ENCODE results near the gene NDFIP2. TPM values are rescaled to one million over a fixed set of nuclear protein-coding genes. Genes with fewer than 3 reads are reported as not detected.

NDFIP2 gene
- polyA plus RNA-seq, 2 of the 4 experiments (the other 2 are of a cell fraction), result 23.2 to 39.9 TPM

- CTCF ChIA-PET, result no interaction called here
- POLR2A ChIA-PET, result interaction anchor here (1.0 kb wide), 1 partner anchor 11 kb away, joined by 6 read pairs; the partner anchor contains the start of gene NDFIP2
- H3K9me3 ChIP-seq, result no peaks in the 10 kb centered on the region
- ATAC-seq (peak; percentile 39 to 70; a peak in 5 of 6 replicates), DNase-seq (ENCODE audit: low read depth in 1 of 2, low spot score in 1 of 2) (peak in 1 of 2 experiments; percentile 56), FAIRE-seq (no peak)
- peak overlapping the region; percentile 70 for H3K4me2 ChIP-seq
- TF ChIP-seq ZFP36 (IDR thresholded peaks at IDR 0.05; ENCODE audit: borderline replicate concordance, partially characterized antibody), result no peak
- TF ChIP-seq POLR2AphosphoS2 (conservative IDR thresholded peaks at IDR 0.05; ENCODE audit: low read length), result no peak
- TF ChIP-seq CEBPB (IDR thresholded peaks at IDR 0.05), result peak in 1 of 2 experiments; percentile 11; a peak in 1 of 4 replicates
- TF ChIP-seq GATA3 (IDR thresholded peaks at IDR 0.05; ENCODE audit: borderline replicate concordance), result peak; percentile 50; the same call in 1 of the 2 replicates
- 5% methylated on average over 4 of the region's 4 CpGs for WGBS (ENCODE audit: missing lambda C conversion rate)
- H3K4me1 ChIP-seq, result peaks cover 58% of the 10 kb centered on the region
- no peak overlapping the region for H3K4me3 ChIP-seq
- H3K27ac ChIP-seq, result 0 out of 6 replicates have a peak overlapping the region, but pooled peaks of 1 of the 2 experiments have one; percentile 41
These were observed 10.8 kb downstream of the NDFIP2 start for GRCh38 chr13:79491715-79492114.

- ChIA-PET POLR2A (interaction anchor here (1.0 kb wide), 1 partner anchor 11 kb away, joined by 6 read pairs; the partner anchor contains the start of gene NDFIP2), CTCF (no interaction called here)
- Histone ChIP-seq H3K4me3 (no peak overlapping the region), H3K4me1 (peaks cover 56% of the 10 kb centered on the region), H3K27ac (peak overlapping the region; percentile 41 to 69; a peak in 5 of 6 replicates), H3K9me3 (no peaks in the 10 kb centered on the region), H3K4me2 (peak overlapping the region; percentile 70)
- 32% methylated on average over 5 of the region's 5 CpGs for WGBS (ENCODE audit: missing lambda C conversion rate)
- FAIRE-seq (no peak), DNase-seq (ENCODE audit: low read depth in 1 of 2, low spot score in 1 of 2) (no peak), ATAC-seq (peak; percentile 62 to 83; a peak in 4 of 6 replicates)
- no peak for TF ChIP-seq CTCF (IDR thresholded peaks at IDR 0.05)
- no peak for TF ChIP-seq TP53 (CRISPR knock-in tag; IDR thresholded peaks at IDR 0.05)
- TF ChIP-seq CHD2 (IDR thresholded peaks at IDR 0.05; ENCODE audit: low read length, partially characterized antibody), result no peak
- TF ChIP-seq JUNB (IDR thresholded peaks at IDR 0.05), result no peak
- TF ChIP-seq HMGXB4 (CRISPR knock-in tag; IDR thresholded peaks at IDR 0.05; ENCODE audit: borderline replicate concordance), result no peak
- TF ChIP-seq EHMT2 (IDR thresholded peaks at IDR 0.05; ENCODE audit: low read depth), result no peak
- TF ChIP-seq CEBPB (IDR thresholded peaks at IDR 0.05), result no peak
- TF ChIP-seq FOSB (CRISPR knock-in tag; IDR thresholded peaks at IDR 0.05), result no peak
- no peak for TF ChIP-seq SREBF2 (IDR thresholded peaks at IDR 0.05)
- no peak for TF ChIP-seq EHF (CRISPR knock-in tag; IDR thresholded peaks at IDR 0.05)
- TF ChIP-seq ZSCAN20 (CRISPR knock-in tag; IDR thresholded peaks at IDR 0.05), result no peak
- no peak for TF ChIP-seq ATOH8 (CRISPR knock-in tag; IDR thresholded peaks at IDR 0.05; ENCODE audit: low read depth)
- TF ChIP-seq RAD21 (conservative IDR thresholded peaks at IDR 0.05 in 1 of 2, IDR thresholded peaks at IDR 0.05 in 1 of 2), result no peak
- no peak for TF ChIP-seq HEYL (CRISPR knock-in tag; IDR thresholded peaks at IDR 0.05)
These were observed 11.4 kb downstream of the NDFIP2 start for GRCh38 chr13:79492313-79492798.

GRCh38 chr13:79492918-79493594 is 12.1 kb downstream of the NDFIP2 start:
- WGBS (ENCODE audit: missing lambda C conversion rate), result 85% methylated on average over 2 of the region's 2 CpGs
- CTCF ChIA-PET, result no interaction called here
- POLR2A ChIA-PET, result interaction anchor here (1.3 kb wide), 1 partner anchor 12 kb away, joined by 3 read pairs; the partner anchor contains the start of gene NDFIP2

More at GRCh38 chr13:79492918-79493594, 12.1 kb downstream of the NDFIP2 start:
- no peak for DNase-seq (ENCODE audit: low read depth in 1 of 2, low spot score in 1 of 2)
- no peak for TF ChIP-seq FOSL2 (IDR thresholded peaks at IDR 0.05)
- TF ChIP-seq FOSL2 (CRISPR knock-in tag; IDR thresholded peaks at IDR 0.05), result no peak
- no peak for TF ChIP-seq KDM5A (IDR thresholded peaks at IDR 0.05)
- TF ChIP-seq MAX (IDR thresholded peaks at IDR 0.05), result no peak
- TF ChIP-seq E2F6 (IDR thresholded peaks at IDR 0.05; ENCODE audit: borderline replicate concordance, low read depth), result no peak
- TF ChIP-seq MAFK (IDR thresholded peaks at IDR 0.05; ENCODE audit: partially characterized antibody), result peak; percentile 60
- no peak for TF ChIP-seq EHF (CRISPR knock-in tag; IDR thresholded peaks at IDR 0.05)
- ATAC-seq, result no peak
- Histone ChIP-seq H3K4me2 (peak overlapping the region; percentile 70), H3K4me1 (peaks cover 53% of the 10 kb centered on the region), H3K9me3 (no peaks in the 10 kb centered on the region), H3K4me3 (no peak overlapping the region), H3K27ac (peak overlapping the region in 1 of 2 experiments; percentile 41; a peak in 2 of 6 replicates)
- FAIRE-seq, result no peak

Data from A549 (cell line).